WI38 (cell line): ENCODE data around the gene GRIA4.

Experiments used
- H3K4me3 ChIP-seq: 2 replicates; pipeline ENCODE4 v1.5.1; 2011; ENCODE audit warnings: low read depth, mild to moderate bottlenecking, control low read depth, low read length
- TF ChIP-seq, protein P1 (sequence below): IDR thresholded peaks from 2 replicates; pipeline ENCODE4 v1.5.1; 2012; ENCODE audit warnings: low read depth, mild to moderate bottlenecking, control low read depth, low read length

Gene GRIA4

DNA sequence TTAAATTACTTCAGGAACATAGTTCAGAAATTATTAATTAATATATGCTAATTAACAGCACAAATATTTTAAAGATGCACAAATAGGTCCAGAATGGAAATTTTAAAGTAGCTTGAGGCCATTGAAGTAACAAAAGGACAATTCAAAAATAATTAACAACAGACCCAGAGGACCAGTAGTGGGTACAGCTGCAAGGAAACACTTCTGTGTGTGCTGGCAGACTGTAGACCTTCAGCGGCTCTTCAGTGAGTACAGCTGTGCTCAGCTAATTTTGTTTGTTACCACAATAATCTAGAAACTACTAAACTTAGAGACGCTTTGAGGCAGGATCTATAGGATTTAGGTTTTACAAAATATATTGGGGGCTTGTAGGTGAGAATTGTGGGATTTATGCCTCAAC lies 103.8 kb downstream of the GRIA4 start:
- TF ChIP-seq, protein P1, sequence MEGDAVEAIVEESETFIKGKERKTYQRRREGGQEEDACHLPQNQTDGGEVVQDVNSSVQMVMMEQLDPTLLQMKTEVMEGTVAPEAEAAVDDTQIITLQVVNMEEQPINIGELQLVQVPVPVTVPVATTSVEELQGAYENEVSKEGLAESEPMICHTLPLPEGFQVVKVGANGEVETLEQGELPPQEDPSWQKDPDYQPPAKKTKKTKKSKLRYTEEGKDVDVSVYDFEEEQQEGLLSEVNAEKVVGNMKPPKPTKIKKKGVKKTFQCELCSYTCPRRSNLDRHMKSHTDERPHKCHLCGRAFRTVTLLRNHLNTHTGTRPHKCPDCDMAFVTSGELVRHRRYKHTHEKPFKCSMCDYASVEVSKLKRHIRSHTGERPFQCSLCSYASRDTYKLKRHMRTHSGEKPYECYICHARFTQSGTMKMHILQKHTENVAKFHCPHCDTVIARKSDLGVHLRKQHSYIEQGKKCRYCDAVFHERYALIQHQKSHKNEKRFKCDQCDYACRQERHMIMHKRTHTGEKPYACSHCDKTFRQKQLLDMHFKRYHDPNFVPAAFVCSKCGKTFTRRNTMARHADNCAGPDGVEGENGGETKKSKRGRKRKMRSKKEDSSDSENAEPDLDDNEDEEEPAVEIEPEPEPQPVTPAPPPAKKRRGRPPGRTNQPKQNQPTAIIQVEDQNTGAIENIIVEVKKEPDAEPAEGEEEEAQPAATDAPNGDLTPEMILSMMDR: no peak
- H3K4me3 ChIP-seq: no peak overlapping the region

DNA sequence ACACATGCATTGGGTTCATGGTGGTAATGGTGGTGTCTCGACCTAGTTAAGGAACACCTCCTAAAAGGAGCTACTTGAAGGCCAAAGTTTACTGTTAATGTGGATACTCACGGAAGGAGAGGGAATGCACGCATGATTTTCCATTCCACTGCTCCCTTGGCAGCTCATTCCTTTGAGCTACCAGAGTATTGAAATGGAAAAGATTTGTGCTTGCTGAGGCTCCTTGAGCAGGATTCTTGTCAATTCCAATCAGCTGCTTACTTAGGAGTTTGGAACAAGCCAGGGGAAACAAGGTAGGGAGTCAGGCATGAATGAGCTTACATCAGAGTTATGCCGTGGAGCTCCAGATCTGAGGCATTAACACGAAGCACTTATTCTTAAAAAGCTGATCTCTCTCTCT lies 108.8 kb downstream of the GRIA4 start:
- TF ChIP-seq, protein P1: no peak

DNA sequence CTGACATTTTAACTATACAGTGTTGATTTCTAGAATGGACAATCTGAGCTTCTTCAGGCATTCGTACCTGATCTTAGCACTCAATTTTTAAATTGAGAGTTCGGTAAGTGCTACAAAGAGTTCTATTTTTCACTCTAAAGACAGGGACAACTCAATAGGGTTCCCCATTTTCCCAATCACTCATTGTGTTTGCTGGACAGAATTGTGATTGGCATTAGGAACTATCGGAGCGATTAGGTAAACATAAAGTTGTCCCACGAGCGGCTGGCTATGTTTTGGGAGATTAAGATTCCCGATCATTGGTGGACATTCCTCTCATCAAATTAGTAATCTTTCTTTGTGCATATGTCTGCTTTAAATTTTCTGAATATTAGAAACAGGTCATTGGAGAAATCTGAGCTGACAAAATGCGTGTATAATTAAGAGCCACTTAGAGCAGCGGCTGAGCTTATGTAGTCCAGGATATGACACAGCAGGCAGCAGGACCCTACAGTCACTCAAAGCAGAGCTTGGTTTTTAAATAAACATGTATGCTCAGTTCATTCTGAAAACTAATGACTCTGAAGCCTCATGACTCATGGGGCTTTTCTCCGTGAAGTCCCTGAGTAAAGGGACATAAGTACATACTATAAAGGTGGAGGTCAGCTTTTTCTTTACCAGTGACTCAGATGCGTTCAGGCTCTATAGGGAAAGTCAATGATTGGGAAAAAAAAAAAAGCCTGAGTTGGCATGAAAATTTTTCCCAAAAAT lies 109.4 kb downstream of the GRIA4 start:
- H3K4me3 ChIP-seq: no peak overlapping the region
- TF ChIP-seq, protein P1: no peak

More for the DNA sequence above, 108.8 kb downstream of the GRIA4 start:
- H3K4me3 ChIP-seq: no peak overlapping the region

DNA sequence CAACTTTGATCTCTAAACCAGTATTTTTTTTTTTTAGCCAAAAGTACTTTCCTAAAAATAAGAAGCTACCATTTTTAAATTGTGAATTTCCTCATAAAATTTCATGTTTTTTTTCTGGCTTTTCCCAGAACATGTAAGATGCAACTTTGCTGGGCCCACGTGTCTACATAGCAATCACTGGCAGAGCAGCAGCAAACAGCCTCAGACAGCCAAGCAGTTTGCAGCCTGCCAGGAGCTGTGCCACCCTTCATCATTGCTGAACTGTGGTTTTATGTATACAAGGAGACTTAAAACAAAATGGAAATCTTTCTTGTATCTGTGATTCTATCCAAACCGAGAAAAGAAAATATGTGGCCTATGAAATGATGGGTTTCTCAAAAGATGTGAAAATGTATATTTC lies 110.2 kb downstream of the GRIA4 start:
- no peak overlapping the region for H3K4me3 ChIP-seq
- TF ChIP-seq, protein P1: no peak

DNA sequence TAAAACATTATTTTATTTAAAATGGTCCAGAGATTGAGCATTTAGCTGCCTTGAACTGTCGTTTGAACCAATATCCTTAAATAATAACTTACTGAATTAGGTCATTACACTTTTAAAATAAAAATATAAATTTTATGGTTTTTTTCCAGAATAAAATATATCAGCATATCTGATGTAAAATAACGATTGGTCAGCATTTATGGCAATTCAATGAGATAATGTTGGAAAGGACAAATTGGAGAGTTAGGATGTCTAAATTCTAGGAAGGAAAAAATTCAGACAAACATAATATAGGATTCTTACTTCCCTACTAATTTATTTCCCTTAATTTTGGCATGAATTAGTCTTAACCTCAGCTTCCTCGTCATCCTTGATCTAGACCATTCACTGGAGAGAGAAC lies 113.4 kb downstream of the GRIA4 start:
- TF ChIP-seq, protein P1: no peak
- H3K4me3 ChIP-seq: no peak overlapping the region

DNA sequence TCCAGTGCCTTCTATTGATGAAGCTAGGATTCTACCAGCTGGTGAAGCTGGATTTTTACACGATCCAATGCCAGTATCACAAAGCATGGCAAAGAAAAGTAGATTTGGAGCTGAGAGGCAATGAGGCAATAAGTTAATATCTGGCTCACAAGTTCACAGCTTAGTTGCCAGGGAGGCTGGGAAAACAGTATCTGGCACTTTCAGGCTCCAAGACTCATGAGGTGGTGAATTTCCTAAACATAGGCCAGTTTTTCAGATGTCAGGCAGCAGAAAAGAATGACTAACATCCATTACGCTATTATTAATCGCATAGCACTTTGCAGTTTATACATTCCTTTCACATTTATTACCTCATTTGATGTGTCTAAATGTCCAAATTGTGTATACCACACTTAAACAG lies 122.7 kb downstream of the GRIA4 start:
- H3K4me3 ChIP-seq: no peak overlapping the region
- TF ChIP-seq, protein P1: no peak

DNA sequence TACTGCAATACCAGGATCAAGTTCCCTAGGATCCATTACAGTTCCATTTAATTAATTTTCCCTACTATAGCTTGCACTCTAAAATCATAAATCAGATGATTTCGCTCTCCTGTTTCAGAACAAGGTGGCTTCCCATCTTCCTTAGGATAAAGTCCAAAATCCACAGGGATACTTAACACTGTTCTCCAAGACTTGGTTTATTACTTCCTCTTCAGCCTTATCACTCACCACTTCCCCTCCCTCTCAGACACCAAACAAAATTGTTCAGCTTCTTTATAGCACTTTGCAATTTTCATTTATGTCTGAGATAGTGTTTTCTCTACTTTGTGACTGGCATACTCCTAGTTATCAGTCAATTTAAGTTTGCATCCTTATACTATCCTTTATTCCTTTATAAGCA lies 124.6 kb downstream of the GRIA4 start:
- TF ChIP-seq, protein P1: no peak
- no peak overlapping the region for H3K4me3 ChIP-seq
